Thymus (tissue), 11 donors: ENCODE results near the gene QSOX2. TPM values are rescaled to one million over a fixed set of nuclear protein-coding genes. Genes with fewer than 3 reads are reported as not detected.
A peak's percentile ranks its signal among the peaks of the same experiment; 100 is the strongest.

Experiments
- DNase-seq, 9 donors: peaks; one replicate each; pipeline ENCODE4 v3.0.0-alpha.2; 2013; ENCODE audit warnings: low spot score in 9 of 9, low read depth in 6 of 9, missing footprints in 1 of 9
- H3K27ac ChIP-seq, 2 donors: one replicate each; pipeline ENCODE4 v1.5.1; 2013; ENCODE audit warnings: control low read depth in 1 of 2, low read depth in 1 of 2, low read length in 1 of 2, mild to moderate bottlenecking in 1 of 2, moderate library complexity in 1 of 2
- H3K27me3 ChIP-seq, 2 donors: one replicate each; pipeline ENCODE4 v1.5.1; 2013; ENCODE audit warnings: low read length in 1 of 2; ENCODE audit not compliant: control insufficient read depth in 2 of 2, insufficient read depth in 1 of 2
- H3K36me3 ChIP-seq, 2 donors: one replicate each; pipeline ENCODE4 v1.5.1; 2013; ENCODE audit warnings: low read length in 1 of 2, mild to moderate bottlenecking in 1 of 2, moderate library complexity in 1 of 2; ENCODE audit not compliant: control insufficient read depth in 2 of 2, insufficient read depth in 2 of 2
- H3K4me1 ChIP-seq, 2 donors: one replicate each; pipeline ENCODE4 v1.5.1; 2013; ENCODE audit warnings: low read length in 2 of 2; ENCODE audit not compliant: control insufficient read depth in 2 of 2, insufficient read depth in 2 of 2
- H3K4me3 ChIP-seq, 2 donors: one replicate each; pipeline ENCODE4 v1.5.1; 2013; ENCODE audit warnings: low read length in 2 of 2, control low read depth in 1 of 2, mild to moderate bottlenecking in 1 of 2
- H3K9me3 ChIP-seq, 2 donors: one replicate each; pipeline ENCODE4 v1.5.1; 2013; ENCODE audit warnings: low read length in 1 of 2, mild to moderate bottlenecking in 1 of 2; ENCODE audit not compliant: control insufficient read depth in 2 of 2, insufficient read depth in 1 of 2
- WGBS: extraction: QIAGEN DNeasy Blood & Tissue Kit; methylation state at CpG from one replicate; pipeline ENCODE4 v1.1.7; 2013; 5-methylcytosine and 5-hydroxymethylcytosine counted together
- polyA plus RNA-seq: library from polyadenylated mRNA; stranded (reverse); fragments of 200-250 nt; gene quantifications from one replicate; pipeline ENCODE4 v1.2.3, GENCODE V29; 2013
- total RNA-seq: library from RNA; stranded (reverse); fragments of 120-200 nt; gene quantifications from one replicate; pipeline ENCODE4 v1.2.4, GENCODE V29; 2013
- donor health status: healthy.

QSOX2 gene
- total and polyA plus RNA-seq, 2 donors = 3.9 to 11.5 TPM

DNA sequence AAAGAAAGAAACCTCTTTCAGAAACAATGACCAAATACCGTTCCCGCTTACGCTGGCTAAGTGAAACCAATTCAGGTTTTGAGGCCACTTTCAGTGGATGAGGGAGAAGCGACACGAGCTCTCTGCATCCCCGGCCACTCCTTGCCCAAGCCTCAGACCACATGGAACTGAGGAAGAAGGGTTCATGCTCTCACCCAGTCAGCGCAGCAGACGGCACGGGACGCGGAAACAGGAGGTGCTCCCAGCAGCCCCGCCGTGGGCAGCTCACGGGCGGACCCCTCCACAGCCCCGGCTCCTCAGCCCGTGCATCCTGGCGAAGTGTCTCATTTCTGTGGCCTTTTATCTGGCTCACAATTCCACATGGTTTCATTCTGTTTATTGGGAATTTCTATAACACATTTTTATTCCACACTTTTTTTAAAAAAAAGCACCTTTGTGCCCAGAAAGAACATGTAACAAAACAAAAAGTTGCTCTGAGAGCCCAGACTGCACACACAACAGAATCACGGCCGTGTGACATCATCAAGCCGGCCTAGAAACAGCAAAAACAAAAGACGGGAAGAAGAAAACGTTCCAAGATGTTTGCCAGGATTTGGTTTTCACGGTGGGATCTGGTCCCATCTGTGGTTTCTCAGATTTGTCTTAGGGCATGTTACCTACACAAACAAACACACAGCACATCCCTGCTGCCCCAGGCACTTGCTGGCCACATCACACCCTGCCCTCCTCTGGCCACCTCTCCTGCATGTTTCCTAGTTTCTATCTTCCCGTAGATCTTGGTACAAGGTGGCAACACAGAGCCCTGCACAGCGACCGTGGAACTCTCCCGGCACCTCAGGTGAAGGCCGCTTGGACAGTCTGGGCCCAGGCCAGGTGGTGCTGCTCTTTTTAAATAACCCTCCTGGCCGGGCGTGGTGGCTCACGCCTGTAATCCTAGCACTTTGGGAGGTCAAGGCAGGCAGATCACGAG is 16.2 kb downstream of the QSOX2 start:
- Histone ChIP-seq H3K4me1 (peaks cover 0 to 33% of the 10 kb centered on the region in 2 donors), H3K36me3 (peaks cover 4 to 21% of the 10 kb centered on the region in 2 donors), H3K4me3 (no peak overlapping the region), H3K27me3 (no peaks in the 10 kb centered on the region), H3K27ac (no peak overlapping the region), H3K9me3 (no peaks in the 10 kb centered on the region)
- 96% methylated on average over 33 of the region's 33 CpGs for WGBS
- no peak for DNase-seq

DNA sequence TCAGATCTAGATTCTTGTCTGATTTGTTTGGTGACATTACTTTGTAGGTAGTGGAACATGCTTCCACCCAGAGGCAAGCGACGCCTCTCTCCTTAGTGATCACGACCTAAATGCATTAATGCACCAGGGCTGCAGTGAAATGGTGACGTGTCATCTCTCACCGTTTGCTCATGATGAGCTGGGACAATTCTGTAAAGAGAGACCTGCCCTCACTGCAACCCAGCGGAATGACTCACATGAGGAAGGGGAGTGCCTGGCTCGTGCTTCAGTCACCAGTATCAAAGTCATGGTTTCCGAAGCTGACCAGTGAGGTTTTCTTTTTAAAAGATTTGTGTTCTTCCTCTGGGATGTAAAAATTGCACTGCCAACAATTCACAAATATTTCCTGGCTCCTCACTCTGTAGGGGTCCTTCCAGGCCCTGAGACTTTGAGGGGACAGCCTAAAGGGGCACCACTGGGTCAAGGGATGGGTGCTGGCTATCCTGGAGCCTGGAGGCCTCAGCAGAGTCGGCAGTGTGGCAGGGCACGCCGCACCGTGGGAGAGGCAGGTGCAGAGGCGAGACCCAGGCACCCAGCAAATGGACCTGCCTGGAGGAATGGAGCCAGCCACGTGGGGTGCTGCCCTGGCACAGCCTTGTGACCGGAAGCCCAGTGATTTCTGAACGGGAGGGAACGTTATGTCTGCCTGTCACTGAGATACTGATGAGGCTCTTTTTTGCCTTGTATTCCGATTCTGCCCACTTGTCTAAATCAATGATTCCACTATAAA is 17.3 kb downstream of the QSOX2 start:
- Histone ChIP-seq H3K27me3 (no peaks in the 10 kb centered on the region), H3K27ac (no peak overlapping the region), H3K36me3 (peaks cover 14 to 27% of the 10 kb centered on the region in 2 donors), H3K4me1 (peaks cover 0 to 22% of the 10 kb centered on the region in 2 donors), H3K4me3 (no peak overlapping the region), H3K9me3 (no peaks in the 10 kb centered on the region)
- WGBS = 97% methylated on average over 18 of the region's 18 CpGs
- no peak for DNase-seq

DNA sequence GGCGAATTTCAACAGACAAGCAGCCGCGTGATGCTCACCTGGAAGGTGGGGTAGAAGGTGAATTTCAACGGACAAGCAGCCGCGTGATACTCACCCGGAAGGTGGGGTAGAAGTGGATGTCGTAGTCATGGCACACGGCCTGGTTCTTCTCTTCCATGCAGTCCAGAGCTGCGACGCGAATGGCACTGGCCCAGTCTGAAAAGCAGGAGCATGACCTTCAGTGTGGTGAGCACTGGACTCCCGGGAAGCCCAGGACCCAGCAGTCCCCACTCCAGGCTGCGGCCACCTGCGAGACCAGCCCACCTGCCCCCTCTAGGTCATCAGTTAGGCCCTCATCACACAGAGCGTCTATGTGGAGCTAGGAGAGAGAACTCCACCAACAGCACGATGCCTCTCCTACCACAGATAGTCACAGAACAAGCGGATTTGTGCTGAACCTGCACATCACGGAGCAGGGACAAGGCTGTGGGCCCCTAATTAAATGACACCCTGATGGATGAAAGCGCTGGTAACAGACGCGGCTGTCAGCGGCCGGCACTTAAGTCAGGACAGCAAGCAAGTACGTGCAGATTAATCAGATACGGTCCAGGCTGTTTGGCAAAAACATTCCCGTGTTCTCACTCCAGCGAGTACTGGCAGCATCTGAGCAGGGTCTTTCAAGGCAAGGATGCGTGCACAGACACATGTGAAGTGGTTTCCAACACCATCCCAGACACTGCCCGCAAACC is 18.8 kb downstream of the QSOX2 start:
- Histone ChIP-seq H3K36me3 (peaks cover 22 to 37% of the 10 kb centered on the region in 2 donors), H3K27ac (no peak overlapping the region)

DNA sequence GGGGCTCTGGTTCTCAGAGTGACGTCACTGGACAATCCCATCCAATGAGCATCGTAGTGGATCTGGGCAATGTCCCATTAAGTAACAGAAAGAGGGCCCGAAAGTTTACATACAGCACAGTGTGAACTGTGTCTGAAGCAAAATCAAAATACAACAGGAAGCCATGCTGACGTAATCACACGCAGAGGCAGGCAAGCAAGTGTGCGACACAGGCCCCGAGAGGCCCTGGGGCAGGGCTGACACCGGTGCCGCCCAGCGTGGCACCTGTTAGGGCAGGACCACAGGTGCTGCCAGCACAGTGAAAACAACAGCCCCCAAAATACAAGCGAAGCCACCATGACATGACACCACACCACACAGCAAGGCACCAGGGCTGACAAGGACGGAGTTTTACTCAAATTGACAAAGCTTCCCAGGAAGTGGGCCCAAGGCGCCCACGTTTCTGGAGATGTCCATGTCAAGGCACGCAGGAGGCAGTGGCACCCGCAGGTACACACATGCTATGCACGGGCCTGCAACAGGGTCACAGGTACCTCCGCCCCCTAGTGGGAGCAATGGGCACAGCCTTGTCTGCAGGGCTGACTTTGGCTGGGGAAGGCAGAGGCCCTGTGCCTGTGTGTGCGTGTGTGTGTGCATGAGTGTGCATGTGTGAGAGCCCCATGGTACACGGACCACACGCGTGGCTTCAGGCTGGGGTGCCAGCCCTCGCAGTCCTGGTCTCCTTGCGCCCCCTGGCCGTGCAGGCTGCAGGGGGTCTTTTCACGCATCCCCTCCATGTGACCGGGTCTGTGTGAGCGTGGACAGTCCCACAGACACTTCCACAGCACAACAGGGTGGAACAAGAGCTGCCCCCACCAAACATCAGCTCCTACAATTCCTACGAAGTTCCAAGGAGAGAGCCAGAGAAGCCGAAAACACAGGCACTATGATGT is 19.6 kb downstream of the QSOX2 start:
- peak in 3 of 9 donors; percentile 41 to 68 (median 66) for DNase-seq
- Histone ChIP-seq H3K27ac (peak overlapping the region in 1 of 2 donors; percentile 36), H3K4me1 (peaks cover 0 to 8% of the 10 kb centered on the region in 2 donors), H3K9me3 (no peaks in the 10 kb centered on the region), H3K27me3 (no peaks in the 10 kb centered on the region), H3K4me3 (no peak overlapping the region), H3K36me3 (peaks cover 25 to 41% of the 10 kb centered on the region in 2 donors)
- 89% methylated on average over 30 of the region's 30 CpGs for WGBS

More for the DNA sequence above, 18.8 kb downstream of the QSOX2 start:
- Histone ChIP-seq H3K27me3 (no peaks in the 10 kb centered on the region), H3K4me3 (no peak overlapping the region), H3K9me3 (no peaks in the 10 kb centered on the region), H3K4me1 (peaks cover 0 to 8% of the 10 kb centered on the region in 2 donors)
- WGBS = 96% methylated on average over 30 of the region's 30 CpGs
- DNase-seq = no peak

DNA sequence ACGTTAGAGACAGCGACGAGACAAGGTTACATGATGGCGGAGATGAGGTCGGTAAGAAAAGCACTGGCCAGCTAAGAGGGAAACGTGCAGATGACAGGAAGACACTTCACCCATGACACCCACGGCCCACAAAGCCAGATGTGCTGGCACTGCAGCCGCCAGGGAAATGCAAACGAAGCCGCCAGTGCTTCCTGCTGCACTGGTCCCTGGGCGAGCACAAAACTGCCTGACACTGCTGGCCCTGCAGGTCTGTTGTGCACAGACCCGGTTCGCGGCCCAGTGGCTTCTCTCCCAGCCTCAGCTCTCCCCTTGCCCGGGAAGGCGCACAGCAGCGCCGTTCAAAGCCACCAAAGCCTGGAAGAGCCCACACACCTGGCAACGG is 20.3 kb downstream of the QSOX2 start:
- Histone ChIP-seq H3K9me3 (no peaks in the 10 kb centered on the region), H3K27me3 (no peaks in the 10 kb centered on the region), H3K4me3 (no peak overlapping the region), H3K4me1 (peaks cover 0 to 8% of the 10 kb centered on the region in 2 donors), H3K27ac (peak overlapping the region in 1 of 2 donors; percentile 36), H3K36me3 (peaks cover 27 to 40% of the 10 kb centered on the region in 2 donors)
- peak in 1 of 9 donors; percentile 34 for DNase-seq
- 93% methylated on average over 19 of the region's 19 CpGs for WGBS

DNA sequence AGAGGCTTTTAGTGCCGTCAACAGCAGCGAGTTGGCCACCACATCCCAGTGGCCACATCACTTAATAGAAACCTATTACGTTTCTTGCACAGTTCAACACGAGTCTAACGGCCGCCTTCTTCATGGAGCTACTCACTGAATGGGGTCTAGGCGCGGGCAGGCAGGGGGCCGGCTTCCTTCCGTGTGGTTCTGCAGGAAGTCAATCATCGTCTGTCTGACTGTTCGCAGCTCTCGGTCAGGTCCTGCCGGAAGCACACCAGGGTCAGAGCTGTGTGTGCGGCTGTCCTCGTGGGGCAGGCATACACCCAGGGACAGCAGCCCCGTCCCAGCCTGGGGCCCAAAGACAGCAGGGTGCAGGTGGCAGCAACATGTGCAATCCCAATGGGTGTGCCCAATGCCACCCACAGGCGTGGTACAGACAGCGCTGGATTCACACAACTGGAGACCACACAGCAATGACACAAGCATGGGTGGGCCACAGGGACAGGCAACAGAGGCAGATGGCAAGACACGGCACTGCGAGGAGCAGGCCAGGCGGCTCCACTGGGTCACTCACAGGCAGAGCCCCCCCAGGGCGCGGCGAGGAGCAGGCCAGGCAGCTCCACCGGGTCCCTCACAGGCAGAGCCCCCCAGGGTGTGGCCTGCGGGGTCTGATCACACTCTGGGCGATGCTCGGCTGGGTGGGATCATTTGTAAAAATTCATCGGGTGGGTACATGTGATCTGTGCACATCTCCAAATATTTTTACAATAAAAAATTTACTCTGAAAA is 21.6 kb downstream of the QSOX2 start:
- H3K27ac ChIP-seq = no peak overlapping the region
- H3K4me3 ChIP-seq = no peak overlapping the region
- DNase-seq = no peak
- peaks cover 0 to 8% of the 10 kb centered on the region in 2 donors for H3K4me1 ChIP-seq
- H3K9me3 ChIP-seq = no peaks in the 10 kb centered on the region
- peaks cover 27 to 45% of the 10 kb centered on the region in 2 donors for H3K36me3 ChIP-seq
- WGBS = 96% methylated on average over 30 of the region's 30 CpGs
- no peaks in the 10 kb centered on the region for H3K27me3 ChIP-seq

DNA sequence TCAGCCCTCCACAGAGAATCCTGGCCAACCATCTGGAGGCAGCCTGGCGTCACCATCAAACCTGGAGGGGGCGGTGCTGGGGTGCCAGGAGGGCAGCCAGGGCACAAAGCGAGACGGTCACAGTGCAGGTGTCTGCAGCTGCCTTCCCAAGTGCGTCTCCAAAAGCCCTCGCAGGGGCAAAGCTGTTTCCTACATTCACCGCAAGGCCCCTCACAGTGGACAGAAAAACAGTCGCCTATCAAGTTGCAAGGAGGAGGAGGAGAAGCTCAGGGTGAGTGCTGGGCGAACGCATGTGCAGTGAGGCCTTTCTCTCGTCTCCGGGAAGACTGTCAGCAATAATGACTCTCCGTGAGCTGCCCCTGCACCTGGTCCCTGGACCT is 22.7 kb downstream of the QSOX2 start:
- Histone ChIP-seq H3K4me3 (no peak overlapping the region), H3K36me3 (peaks cover 38 to 56% of the 10 kb centered on the region in 2 donors), H3K9me3 (no peaks in the 10 kb centered on the region), H3K27me3 (no peaks in the 10 kb centered on the region), H3K27ac (no peak overlapping the region), H3K4me1 (peaks cover 0 to 8% of the 10 kb centered on the region in 2 donors)
- no peak for DNase-seq
- WGBS = 98% methylated on average over 13 of the region's 13 CpGs
